Ureter (tissue), 1 donor: ENCODE results near the gene TRPM3. TPM values are rescaled to one million over a fixed set of nuclear protein-coding genes. Genes with fewer than 3 reads are reported as not detected.
A peak's percentile ranks its signal among the peaks of the same experiment; 100 is the strongest.

Source experiments
- DNase-seq: peaks from one replicate; pipeline ENCODE4 v3.0.0-alpha.2; 2020; ENCODE audit warnings: low spot score
- total RNA-seq: library from RNA; stranded (reverse); gene quantifications from one replicate; pipeline ENCODE4 v1.2.4, GENCODE V29; 2023
- donor health status: DM: yes; HTN: yes; CAD: no.

TRPM3 gene
- total RNA-seq, 1 donor from 2014 or later, result 1.3 TPM

- no peak for DNase-seq
These were observed 172.2 kb downstream of the TRPM3 start for GRCh38 chr9:70949239-70949638.

- no peak for DNase-seq
These were observed 172.7 kb downstream of the TRPM3 start for GRCh38 chr9:70948744-70949143.

- no peak for DNase-seq
These were observed 173.9 kb downstream of the TRPM3 start for GRCh38 chr9:70947511-70947910.

GRCh38 chr9:70947086-70947485 is 174.3 kb downstream of the TRPM3 start:
- DNase-seq, result no peak

- no peak for DNase-seq
These were observed 176.1 kb downstream of the TRPM3 start for GRCh38 chr9:70945301-70945700.

- no peak for DNase-seq
These were observed 180.2 kb downstream of the TRPM3 start for GRCh38 chr9:70941191-70941590.

- no peak for DNase-seq
These were observed 180.8 kb downstream of the TRPM3 start for GRCh38 chr9:70940605-70941004.

GRCh38 chr9:70936536-70936935 is 184.9 kb downstream of the TRPM3 start:
- no peak for DNase-seq

- no peak for DNase-seq
These were observed 185.6 kb downstream of the TRPM3 start for GRCh38 chr9:70935856-70936255.

GRCh38 chr9:70934642-70935041 is 186.8 kb downstream of the TRPM3 start:
- no peak for DNase-seq

GRCh38 chr9:70933321-70933720 is 188.1 kb downstream of the TRPM3 start:
- no peak for DNase-seq

- DNase-seq, result no peak
These were observed 189.3 kb downstream of the TRPM3 start for GRCh38 chr9:70932097-70932496.

- no peak for DNase-seq
These were observed 193.9 kb downstream of the TRPM3 start for GRCh38 chr9:70927530-70927929.

GRCh38 chr9:70924895-70925547 is 196.4 kb downstream of the TRPM3 start:
- DNase-seq, result peak; percentile 47

- no peak for DNase-seq
These were observed 197.0 kb downstream of the TRPM3 start for GRCh38 chr9:70924380-70924779.

- DNase-seq, result no peak
These were observed 197.5 kb downstream of the TRPM3 start for GRCh38 chr9:70923961-70924360.

- DNase-seq, result no peak
These were observed 200.3 kb downstream of the TRPM3 start for GRCh38 chr9:70921136-70921535.

- DNase-seq, result no peak
These were observed 204.1 kb downstream of the TRPM3 start for GRCh38 chr9:70917277-70917676.

- no peak for DNase-seq
These were observed 209.6 kb downstream of the TRPM3 start for GRCh38 chr9:70911791-70912190.

GRCh38 chr9:70910598-70910997 is 210.8 kb downstream of the TRPM3 start:
- DNase-seq, result no peak

GRCh38 chr9:70902692-70903131 is 218.7 kb downstream of the TRPM3 start:
- DNase-seq, result no peak

GRCh38 chr9:70902171-70902570 is 219.2 kb downstream of the TRPM3 start:
- DNase-seq, result no peak

GRCh38 chr9:70901746-70902145 is 219.7 kb downstream of the TRPM3 start:
- no peak for DNase-seq

- DNase-seq, result no peak
These were observed 220.4 kb downstream of the TRPM3 start for GRCh38 chr9:70901013-70901412.
